Raji (cell line): Measurements from ENCODE around the gene SOCS7.

Source experiments
- POLR2A ChIP-seq: IDR thresholded peaks from 2 replicates; pipeline ENCODE4 v1.6.1; 2011; ENCODE audit warnings: low read depth, low read length, control low read depth; ENCODE audit not compliant: insufficient read depth

SOCS7 gene

GRCh38 chr17:38421871-38422827 is 70.5 kb downstream of the SOCS7 start:
- TF ChIP-seq POLR2A: no peak

GRCh38 chr17:38424297-38424972 is 72.8 kb downstream of the SOCS7 start:
- TF ChIP-seq POLR2A: no peak

GRCh38 chr17:38425031-38425430 is 73.4 kb downstream of the SOCS7 start:
- no peak for TF ChIP-seq POLR2A

GRCh38 chr17:38425744-38426143 is 74.1 kb downstream of the SOCS7 start:
- no peak for TF ChIP-seq POLR2A

GRCh38 chr17:38426441-38426840 is 74.8 kb downstream of the SOCS7 start:
- no peak for TF ChIP-seq POLR2A

- no peak for TF ChIP-seq POLR2A
Measured at GRCh38 chr17:38427160-38427949, 75.7 kb downstream of the SOCS7 start.

- no peak for TF ChIP-seq POLR2A
Measured at GRCh38 chr17:38428112-38428642, 76.5 kb downstream of the SOCS7 start, which contains the start of gene ARHGAP23. TSS of gene ARHGAP23 (plus strand) at chr17:38428464. CDS start at chr17:38428486, 22 bp downstream.

GRCh38 chr17:38428643-38429371 is 77.2 kb downstream of the SOCS7 start:
- no peak for TF ChIP-seq POLR2A

GRCh38 chr17:38429476-38430100 is 77.9 kb downstream of the SOCS7 start:
- TF ChIP-seq POLR2A: no peak

GRCh38 chr17:38430316-38430715 is 78.7 kb downstream of the SOCS7 start:
- no peak for TF ChIP-seq POLR2A

- no peak for TF ChIP-seq POLR2A
Measured at GRCh38 chr17:38430822-38431221, 79.2 kb downstream of the SOCS7 start.

GRCh38 chr17:38431346-38432145 is 79.9 kb downstream of the SOCS7 start:
- TF ChIP-seq POLR2A: no peak

- no peak for TF ChIP-seq POLR2A
Measured at GRCh38 chr17:38434178-38434665, 82.6 kb downstream of the SOCS7 start.

- TF ChIP-seq POLR2A: no peak
Measured at GRCh38 chr17:38435795-38436194, 84.2 kb downstream of the SOCS7 start.
